GM18907 (cell line): Measurements from ENCODE around the gene ADH1B.
"Not testable (repeated sequence)": the region's sequence is repeated elsewhere in the genome, so short reads cannot be mapped to it uniquely, and the experiment has no call there.

Experiments used
- ATAC-seq: cut with Tn5 transposase; IDR thresholded peaks from one replicate; pipeline ENCODE4 v1.9.1; 2021; ENCODE audit warnings: mild to moderate bottlenecking, moderate library complexity; ENCODE audit not compliant: unreplicated experiment

ADH1B gene

DNA sequence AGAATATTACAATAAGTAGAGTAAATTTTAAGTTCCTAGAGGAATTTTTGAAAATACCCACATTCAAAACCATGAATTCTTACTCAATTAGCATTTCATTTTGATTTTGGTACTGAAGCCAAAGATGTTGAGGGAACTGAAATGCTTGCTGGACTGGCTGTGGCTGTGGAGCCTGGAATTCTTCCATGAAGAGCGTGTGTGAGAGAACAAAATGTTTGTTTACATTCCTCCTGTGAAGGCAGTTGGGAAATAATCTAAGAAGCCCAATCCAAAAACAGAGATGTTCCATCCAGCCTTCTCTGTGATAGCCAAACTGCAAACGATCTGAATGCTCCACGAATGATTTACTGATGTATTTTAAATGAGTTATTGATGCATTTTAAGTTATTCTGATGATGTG lies 3.8 kb upstream of the ADH1B start:
- no peak for ATAC-seq

DNA sequence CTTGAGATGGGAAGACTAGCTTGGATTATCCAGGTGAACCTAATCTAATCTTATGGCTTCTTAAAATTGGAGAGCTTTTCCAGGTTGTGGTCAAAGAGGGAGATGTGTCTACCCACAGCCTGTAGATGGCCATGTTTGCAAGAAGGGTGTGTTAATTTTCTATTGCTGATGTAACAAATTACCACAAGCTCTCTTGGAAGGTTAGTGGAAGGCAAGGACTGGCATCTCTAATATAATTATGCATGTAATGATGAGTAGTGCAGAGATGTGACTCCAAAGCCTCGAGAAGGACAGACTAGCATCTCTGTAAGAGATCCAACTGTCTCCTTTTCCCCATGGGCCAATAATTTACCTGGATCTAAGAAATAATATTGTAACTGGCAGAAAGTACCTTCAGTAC lies 3.2 kb upstream of the ADH1B start:
- no peak for ATAC-seq

DNA sequence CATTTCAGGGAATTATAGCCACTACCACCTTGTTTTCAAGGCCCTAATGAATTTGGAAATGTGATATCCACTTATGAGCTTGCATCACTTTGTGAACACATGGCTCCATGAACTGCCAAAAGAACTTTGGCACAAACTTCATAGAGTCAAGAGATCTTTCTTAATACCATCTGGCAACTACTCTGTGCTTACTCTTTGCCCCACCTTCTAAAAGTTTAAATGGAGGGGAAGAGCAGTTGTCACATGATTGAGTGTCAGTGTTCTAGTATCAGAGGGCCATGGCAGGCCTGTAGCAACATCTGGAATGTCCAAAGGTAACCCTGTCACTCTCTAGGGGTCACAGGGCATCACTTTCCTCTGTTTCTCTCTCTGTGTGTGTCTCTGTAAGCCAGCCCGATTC lies 2.6 kb upstream of the ADH1B start:
- ATAC-seq = no peak

DNA sequence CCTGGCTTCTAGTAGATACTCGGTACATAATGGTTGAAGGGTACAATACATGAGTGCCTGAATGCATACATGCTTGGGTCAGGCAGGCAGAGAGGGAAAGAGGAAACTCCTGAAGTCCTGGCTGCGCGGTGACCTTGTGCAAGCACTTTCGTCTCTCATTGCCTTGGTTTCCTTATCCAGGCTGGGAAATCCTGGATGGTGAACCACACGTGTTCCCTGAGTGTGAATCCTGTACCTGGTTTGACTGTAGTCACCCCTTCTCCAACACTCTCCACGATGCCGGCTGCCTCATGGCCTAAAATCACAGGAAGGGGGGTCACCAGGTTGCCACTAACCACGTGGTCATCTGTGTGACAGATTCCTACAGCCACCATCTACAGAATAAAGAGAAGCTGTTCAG lies 3.4 kb downstream of the ADH1B start:
- not testable (repeated sequence) for ATAC-seq

DNA sequence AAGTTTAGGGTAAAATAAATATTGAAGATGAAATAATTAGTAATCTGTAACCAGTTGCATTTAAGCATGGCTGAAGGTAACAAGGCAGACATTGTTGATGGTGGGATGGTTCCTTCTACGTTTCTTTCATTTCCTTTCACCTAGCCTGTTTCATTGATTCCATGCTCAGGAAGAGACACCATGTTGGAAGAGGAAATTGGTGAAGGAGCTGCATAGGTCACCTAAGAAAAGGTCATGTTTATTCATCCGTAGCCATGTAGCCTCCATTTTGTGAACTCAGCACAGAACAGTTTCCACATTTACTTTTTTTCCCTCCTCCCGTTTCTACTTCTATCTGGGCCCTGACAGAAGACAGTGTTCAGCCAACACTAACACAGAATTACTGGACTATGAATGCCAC lies 3.8 kb downstream of the ADH1B start:
- no peak for ATAC-seq

DNA sequence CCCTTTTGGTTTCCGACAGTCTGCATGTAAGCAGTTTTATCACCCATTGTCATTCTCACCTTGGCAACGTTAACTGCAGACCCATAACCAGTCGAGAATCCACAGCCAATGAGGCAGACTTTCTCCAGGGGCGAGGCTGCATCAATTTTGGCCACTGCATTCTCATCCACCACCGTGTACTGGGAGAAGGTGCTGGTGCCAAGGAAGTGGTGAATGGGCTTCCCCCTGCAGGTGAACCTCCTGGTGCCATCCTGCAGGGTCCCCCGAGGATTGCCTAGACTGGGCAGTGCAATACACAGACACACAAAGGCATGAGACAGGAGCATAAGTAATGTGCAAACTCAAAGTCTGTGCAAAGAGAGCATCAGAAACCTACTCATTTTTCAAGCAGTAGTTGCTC lies 5.4 kb downstream of the ADH1B start:
- no peak for ATAC-seq

DNA sequence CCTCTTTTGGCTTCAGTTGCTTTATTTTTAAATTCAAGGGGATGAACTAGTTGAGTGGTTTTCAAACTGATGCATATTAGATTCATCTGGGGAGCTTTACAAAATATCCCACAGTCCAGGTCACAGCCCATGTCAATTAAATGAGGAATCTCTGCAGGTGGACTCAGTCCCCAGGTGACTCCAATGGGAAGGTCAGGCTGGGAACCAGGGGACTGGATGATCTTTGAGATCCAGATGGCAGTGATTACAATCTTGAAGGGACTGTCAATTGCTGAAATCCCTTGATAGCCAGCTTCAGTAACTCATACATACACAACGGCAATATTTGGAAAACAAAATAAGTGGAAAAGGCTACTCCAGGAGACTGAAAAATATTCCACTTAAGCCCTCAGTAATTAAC lies 7.0 kb downstream of the ADH1B start:
- ATAC-seq = no peak

DNA sequence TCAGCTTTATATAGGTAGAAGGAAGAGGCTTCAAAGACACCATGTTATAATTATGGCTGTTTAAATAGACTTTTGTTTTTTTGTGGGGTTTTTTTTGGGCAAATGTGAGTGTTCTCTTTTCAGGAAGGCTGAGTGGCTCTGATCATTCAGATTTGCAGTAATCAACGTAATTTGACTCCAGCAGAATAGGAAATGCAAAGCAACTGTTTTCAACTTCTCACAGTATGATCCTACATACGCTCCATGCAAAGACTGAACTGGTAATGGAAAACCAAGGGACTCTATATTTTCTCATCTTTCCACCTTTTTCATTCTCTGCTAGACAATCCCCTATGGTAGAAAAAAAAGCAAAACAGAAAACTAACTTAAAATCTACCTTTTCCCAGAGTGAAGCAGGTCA lies 10.8 kb downstream of the ADH1B start:
- ATAC-seq = no peak

DNA sequence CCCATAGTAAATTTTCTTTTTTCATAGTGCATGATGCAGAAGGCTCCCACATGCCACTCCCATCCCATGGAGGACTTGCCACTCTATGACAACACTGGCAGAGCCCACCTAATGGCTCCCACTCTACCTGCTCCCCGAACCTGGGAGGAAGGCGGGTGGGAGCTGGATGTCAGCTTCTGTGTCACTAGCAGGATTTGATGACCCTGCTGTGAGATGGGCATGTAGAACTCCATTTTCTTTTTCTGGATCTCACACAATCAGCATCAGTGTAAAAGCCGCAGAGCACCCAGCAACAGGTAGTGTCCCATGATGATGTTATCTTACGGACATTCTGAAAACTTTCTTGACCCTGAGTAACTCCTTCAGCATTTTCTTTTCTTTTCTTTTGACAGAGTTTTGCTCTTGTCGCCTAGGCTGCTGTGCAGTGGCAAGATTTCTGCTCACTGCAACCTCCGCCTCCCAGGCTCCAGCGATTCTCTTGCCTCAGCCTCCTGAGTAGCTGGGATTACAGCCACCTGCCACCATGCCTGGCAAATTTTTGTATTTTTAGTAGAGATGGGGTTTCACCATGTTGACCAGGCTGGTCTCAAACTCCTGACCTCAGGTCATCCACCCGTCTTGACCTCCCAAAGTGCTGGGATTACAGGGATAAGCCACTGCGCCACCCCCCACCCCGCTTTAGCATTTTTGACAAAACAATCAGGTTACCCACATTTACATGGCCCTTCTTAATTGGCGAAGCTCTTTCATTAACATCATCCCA lies 15.4 kb downstream of the ADH1B start:
- no peak for ATAC-seq

DNA sequence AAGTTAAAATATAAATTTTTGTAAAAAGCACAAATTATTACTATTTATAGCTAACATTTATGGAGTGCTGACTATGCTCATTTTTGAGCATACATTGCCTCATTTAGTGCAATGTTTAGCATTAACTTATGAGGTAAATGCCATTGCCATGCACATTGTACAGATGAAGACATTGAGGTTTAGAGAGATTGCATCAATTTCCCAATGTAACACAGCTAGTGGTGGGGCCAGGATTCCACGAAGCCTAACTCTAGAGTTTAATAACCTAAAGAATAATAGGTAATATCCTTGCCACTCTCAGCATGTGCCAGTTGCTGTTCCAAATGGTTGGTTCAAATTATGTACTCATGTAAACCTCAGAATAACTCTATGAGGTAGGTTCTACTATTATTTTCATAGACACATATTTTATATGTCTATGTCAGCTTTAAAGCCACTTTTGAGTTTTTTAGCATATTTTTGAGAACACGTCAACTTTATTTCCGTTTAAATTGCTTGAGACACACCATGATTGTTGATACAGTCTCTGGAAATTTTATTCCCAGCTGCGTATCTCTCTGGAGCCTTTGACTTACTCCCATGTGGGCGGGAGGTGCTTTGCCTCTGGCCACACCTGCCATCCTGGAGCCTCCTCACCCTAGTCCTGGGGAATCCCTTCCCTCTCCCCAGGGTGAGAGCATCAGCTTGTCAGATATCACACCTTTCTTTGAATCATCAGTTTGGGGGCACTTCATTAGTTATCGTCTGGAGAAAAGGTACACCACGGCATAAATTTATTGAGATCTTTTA lies 19.6 kb downstream of the ADH1B start:
- ATAC-seq = no peak

DNA sequence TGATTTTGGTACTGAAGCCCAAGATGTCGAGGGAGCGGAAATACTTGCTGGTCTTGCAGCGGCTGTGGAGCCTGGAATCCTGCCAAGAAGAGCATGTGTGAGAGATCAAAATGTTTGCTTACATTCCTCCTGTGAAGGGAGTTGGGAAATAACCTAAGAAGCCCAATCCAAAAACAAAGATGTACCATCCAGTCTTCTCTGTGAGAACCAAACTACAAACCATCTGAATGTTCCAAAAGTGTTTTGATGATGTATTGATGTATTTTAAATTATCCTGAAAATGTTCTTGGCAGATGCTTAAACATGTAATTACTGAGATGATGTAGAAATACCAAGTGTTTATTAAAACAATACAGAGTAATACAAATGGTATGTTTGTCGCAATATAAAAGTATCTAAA lies 20.3 kb downstream of the ADH1B start:
- ATAC-seq = no peak

DNA sequence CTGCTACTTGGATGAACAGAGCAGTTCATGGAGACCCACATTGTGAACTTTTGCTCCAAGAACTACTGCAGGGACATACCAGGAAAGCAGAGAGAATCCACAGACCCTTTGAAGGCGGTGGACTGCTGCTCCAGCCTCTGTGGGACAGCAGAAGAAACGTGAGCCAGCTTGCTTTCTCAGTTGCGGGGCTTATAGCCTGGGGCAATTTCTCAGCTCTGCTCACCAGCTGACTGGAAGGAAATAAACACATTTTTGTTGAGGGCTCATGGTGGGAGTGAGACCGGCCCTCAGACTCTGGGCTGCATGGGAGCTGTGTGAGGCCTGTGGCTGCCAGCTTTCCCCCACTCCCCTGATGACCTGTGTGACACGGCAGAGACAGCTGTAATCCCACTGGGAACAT lies 27.8 kb downstream of the ADH1B start:
- ATAC-seq = no peak

DNA sequence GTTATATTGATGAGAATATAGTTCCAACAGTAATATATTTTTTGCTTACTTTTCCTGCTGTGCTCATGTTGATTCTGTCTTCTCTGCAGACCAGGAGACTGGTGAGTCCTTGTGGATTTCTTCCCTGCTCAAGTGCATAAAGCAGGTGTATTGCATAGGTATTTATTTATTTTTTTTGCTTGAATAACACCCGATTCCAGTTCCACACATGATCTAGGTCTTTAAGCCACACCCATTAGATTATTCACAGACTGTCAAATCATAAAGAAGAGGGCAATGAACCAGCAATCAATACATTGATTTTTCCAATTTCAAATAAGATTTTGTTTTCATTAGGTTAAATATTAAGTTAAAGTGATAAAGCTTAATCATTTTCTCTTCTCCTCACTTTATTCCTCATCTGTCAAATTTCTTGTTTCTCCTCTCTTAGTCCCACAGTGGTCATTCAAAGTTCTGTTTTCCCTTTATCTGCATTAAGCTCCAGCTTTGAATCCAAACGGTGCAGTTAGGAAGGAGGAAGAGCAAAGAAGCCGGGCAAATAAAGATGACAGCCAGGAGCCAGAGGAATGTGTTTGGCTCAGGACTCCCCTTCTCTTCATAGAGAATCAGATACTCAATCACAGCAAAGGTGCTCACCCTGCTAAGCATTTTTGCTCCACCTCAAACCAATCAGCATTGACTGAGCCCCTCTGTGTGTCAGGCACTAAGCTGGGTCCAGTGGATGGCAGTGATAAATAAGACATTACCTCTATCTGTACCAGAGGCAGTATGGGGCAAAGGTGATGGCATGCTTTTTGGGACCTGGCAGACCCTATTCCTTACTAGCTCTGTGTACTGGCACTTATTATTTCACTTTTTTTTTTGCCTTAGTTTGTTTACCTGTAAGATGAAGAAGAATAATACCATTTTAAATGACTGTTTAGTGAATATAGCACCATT lies 30.1 kb downstream of the ADH1B start, which contains the start of gene ADH1A:
TSS of gene ADH1A (minus strand) at position 138 of the 939 bp plus-strand sequence. CDS start at position 67, 71 bp downstream.
- ATAC-seq = no peak

DNA sequence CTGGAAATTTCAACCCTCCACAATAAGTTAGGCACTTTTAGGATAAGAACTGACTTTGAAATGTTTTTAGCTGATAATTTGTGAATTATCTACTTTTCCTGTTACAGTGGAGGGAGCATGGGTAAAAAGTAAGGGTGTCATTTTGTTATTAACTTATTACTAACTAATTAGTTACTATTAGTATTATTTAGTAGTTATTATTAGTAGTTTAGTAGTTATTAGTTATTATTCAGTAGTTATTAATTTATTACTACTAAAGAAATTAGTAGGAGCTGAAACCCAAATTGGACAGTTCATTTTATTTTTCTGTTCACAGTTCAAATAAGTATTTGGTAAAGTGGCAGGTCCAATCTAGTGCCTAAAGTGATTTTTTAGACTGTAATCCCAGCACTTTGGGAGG lies 35.8 kb downstream of the ADH1B start:
- ATAC-seq = no peak

DNA sequence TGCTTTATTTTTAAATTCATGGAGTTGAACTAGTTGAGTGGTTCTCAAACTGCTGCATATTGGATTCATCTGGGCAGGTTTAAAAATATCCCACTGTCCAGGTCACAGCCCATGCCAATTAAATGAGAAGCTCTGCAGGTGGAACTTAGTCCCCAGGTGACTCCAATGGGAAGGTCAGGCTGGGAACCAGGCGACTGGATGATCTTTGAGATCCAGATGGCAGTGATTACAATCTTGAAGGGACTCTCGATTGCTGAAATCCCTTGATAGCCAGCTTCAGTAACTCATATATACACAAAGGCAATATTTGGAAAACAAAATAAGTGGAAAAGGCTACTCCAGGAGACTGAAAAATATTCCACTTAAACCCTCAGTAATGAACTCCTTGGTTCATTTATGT lies 38.5 kb downstream of the ADH1B start:
- no peak for ATAC-seq

DNA sequence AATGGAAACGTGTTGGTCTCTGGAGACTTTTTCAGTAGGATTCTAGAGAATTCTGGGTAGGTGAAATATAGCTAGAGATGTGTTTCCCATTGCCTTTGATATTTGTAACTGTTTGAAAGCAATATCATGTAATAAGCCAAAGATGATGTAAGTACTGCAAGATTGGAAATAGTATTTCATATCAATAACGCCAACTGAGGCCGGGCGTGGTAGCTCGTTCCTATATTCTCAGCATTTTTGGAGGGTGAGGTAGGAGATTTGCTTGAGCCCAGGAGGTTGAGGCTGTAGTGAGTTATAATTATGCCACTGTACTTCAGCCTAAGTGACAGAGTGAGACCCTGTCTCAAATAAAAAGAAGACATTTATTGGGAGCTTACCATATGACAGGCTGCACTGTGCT lies 39.9 kb downstream of the ADH1B start:
- ATAC-seq = no peak

DNA sequence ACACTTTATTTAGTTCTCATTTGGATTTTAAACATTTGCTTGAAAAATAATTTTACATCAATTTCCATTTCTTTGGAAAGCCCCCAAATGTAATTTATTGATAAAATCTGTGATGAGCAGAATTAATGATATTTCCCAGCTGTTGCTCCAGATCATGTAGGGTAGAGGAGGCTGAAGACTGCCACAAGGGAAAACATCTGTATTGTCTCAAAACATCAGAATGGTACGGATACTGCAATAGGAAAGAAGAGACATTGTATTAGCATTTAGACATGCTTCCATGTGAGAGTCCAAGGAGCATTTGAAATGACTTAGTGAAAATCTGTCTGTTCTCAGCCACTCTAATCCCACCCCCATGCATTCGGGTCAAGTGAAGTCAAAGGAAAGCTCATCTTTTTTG lies 44.8 kb downstream of the ADH1B start:
- ATAC-seq = no peak

DNA sequence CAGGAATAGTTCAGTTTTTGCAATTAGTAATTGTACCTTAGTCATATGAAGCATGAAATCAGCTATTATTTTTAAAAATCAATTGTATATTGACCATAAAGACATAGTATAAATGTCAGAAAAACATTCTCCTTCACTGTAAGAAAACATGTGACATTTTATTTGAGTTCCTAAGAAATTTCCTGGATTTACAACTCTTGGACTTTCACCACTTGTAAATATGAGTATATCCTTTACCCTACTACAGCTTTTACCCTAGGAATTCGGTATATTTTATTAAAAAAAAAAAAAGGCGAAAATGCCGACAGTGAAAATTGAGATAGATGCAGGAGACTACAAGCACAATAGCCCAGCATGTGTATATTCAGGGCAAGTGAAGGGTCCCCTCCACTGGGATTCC lies 45.3 kb downstream of the ADH1B start:
- no peak for ATAC-seq

DNA sequence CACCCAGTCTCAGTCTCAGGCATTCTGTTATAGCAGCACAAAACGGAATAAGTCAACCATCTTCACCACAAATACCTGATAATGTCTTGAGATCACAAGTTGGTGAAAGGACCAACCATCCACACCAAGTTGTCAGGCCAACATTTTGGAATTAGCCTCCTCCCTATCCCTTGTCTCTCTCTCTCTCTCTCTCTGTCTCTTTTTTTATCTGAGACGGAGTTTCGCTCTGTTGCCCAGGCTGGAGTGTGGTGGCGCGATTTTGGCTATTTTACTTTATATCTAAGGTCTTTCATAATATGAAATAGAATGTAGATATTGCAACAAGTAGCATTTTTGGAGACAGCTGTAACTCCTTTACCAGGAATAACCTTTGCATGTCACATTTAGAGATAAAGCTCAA lies 46.2 kb downstream of the ADH1B start:
- no peak for ATAC-seq

DNA sequence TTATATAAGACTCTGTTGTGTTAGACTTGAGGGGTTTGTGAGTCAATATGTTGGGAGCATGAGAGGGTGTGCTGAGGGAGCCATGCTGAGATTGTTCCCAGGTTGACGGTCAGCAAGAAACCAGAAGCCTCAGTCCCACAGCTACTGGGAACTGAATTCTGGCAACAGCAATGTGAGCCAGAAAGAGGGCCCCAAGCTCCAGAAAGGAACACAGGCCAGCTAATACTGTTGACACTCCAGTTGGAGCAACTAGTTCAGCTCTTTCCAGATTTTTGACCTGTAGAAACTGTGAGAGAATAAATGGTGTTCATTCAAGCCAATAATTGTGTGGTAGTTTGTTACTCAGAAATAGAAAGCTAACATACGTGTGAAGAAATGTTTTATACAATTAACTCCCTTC lies 47.5 kb downstream of the ADH1B start:
- ATAC-seq = no peak

DNA sequence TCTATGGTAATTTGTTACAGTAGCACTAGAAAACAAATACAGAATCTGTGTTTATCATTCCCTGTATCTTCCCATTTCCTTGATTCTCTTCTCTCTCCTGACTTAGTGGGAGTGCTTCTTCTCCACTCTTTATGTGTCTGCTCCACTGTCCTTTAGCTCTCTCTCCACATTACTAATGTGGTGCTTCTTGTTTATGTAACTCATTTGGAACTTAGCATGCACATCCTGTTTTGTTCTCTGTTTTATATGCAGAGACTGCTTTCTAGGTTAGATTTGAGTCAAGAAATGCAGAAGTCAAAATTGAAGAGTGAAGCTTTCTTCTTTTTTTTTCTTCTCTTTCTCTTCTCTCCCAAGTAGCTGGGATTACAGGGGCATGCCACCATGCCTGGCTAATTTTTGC lies 56.3 kb downstream of the ADH1B start:
- ATAC-seq = no peak
